ENCODE results near the gene KBTBD8. TPM values are rescaled to one million over a fixed set of nuclear protein-coding genes. Genes with fewer than 3 reads are reported as not detected.
A peak's percentile ranks its signal among the peaks of the same experiment; 100 is the strongest.

KBTBD8 gene, protein sequence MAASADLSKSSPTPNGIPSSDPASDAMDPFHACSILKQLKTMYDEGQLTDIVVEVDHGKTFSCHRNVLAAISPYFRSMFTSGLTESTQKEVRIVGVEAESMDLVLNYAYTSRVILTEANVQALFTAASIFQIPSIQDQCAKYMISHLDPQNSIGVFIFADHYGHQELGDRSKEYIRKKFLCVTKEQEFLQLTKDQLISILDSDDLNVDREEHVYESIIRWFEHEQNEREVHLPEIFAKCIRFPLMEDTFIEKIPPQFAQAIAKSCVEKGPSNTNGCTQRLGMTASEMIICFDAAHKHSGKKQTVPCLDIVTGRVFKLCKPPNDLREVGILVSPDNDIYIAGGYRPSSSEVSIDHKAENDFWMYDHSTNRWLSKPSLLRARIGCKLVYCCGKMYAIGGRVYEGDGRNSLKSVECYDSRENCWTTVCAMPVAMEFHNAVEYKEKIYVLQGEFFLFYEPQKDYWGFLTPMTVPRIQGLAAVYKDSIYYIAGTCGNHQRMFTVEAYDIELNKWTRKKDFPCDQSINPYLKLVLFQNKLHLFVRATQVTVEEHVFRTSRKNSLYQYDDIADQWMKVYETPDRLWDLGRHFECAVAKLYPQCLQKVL
- 27.6 and 32.6 TPM in 2 replicates for total RNA-seq
- total RNA-seq (2013) = 60.7 TPM
- polyA plus RNA-seq = 31.6 and 48.8 TPM in 2 replicates
- 29.7 and 84.1 TPM in 2 replicates for polyA minus RNA-seq

DNA sequence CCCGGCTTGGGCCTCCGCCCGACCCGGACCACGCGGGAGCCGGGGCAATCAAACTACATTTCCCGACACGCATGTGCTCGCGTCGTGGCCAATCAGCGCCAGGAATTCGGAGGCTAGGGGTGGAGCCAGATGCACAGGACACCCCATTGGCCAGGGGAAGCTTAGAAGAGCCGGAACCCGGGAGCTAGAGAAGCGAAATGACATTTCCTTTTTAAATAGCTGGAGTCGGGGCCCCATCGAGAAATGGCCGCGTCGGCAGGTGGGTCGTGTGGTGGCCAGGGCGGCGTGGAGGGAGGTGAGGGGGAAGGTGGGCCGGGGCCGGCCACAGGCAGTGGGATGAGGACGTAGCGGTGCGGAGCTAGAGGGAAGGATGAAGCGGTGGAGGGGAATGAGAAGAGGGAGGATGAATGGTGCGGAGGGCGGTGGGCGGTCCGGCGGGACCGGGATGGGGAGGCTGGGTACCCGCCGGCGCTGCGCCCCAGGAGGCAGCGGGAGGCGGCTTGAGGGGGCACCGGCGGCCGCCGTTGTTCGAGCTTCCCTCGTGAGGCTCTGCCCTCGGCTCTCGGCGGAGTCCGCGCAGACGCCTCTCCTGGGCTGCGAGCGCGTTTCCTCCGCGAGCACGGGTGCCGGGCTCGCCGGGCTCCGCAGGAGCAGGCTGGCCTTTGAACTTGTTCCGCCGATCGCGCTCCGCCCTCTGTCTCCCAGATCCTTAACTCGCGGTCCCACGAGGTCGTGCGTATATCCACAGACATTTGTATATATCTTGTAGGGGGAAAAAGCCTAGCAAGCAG, at the start of gene KBTBD8:
KBTBD8 (plus strand) TSS at position 195 of the 791 bp plus-strand sequence; CDS start at position 244, 49 bp downstream.
- Mint-ChIP-seq H3K9me3 (ENCODE audit: insufficient read depth) (no peaks in the 10 kb centered on the region), H3K27ac (peak within 1 kb of the TSS; percentile 98), H3K27me3 (peaks cover 4% of the 10 kb centered on the region), H3K4me3 (peak within 1 kb of the TSS; percentile 96), H3K4me1 (peaks cover 44% of the 10 kb centered on the region)
- Histone ChIP-seq H3K9ac (ENCODE audit: low read length) (peak within 1 kb of the TSS; percentile 76), H3K27ac (ENCODE audit: low read length in 2 of 2) (peak within 1 kb of the TSS; percentile 79 to 91), H3K27me3 (replicated peaks in 1 of 4; ENCODE audit: control extremely low read depth in 1 of 4, control insufficient read depth in 3 of 4, insufficient read depth in 4 of 4, low read length in 3 of 4) (no peaks in the 10 kb centered on the region), H4K20me1 (ENCODE audit: control insufficient read depth, insufficient read depth, low read length, poor library complexity, severe bottlenecking) (no peaks in the 10 kb centered on the region), H3K9me3 (ENCODE audit: control extremely low read depth in 1 of 3, control insufficient read depth in 2 of 3, insufficient read depth in 1 of 3, low read length in 2 of 3) (no peaks in the 10 kb centered on the region), H3K4me1 (ENCODE audit: control insufficient read depth in 2 of 2, insufficient read depth in 2 of 2, low read length in 2 of 2) (peaks cover 36 to 41% of the 10 kb centered on the region in 2 donors), H3K79me2 (ENCODE audit: control insufficient read depth, insufficient read depth, low read length) (peaks cover 41% of the 10 kb centered on the region), H3K4me2 (replicated peaks; ENCODE audit: low read depth, low read length, poor library complexity, severe bottlenecking) (peak within 1 kb of the TSS; percentile 73), H3K36me3 (replicated peaks in 1 of 2; ENCODE audit: control extremely low read depth in 1 of 2, control insufficient read depth in 1 of 2, extremely low read depth in 1 of 2, insufficient read depth in 2 of 2, low read length in 1 of 2) (peaks cover 0 to 9% of the 10 kb centered on the region in 2 experiments), H2AFZ (ENCODE audit: insufficient read depth, low read depth, low read length, poor library complexity, severe bottlenecking) (peak within 1 kb of the TSS; percentile 85), H3K4me3 (ENCODE audit: control extremely low read depth in 1 of 5, extremely low read depth in 1 of 5, insufficient read depth in 1 of 5, low read depth in 2 of 5, low read length in 4 of 5) (peak within 1 kb of the TSS; percentile 68 to 90 (median 82))
- DNase-seq (peak; percentile 99), ATAC-seq (ENCODE audit: low read depth) (peak; percentile 86)
- POLR2A ChIA-PET = interaction anchor here (0.5 to 1.8 kb wide), 5 partner anchors 8 to 1989 kb away, joined by 3 to 12 read pairs (median 4); no protein-coding TSS in a partner anchor
- under 1% methylated on average over 65 of the region's 75 CpGs for WGBS (ENCODE audit: insufficient coverage)
- intact Hi-C loops (cut with micrococcal nuclease) = loop anchor here (1.0 to 2.0 kb wide), 5 partner anchors 8 to 778 kb away; partner anchors contain the start of genes LRIG1 and SLC25A26
- TF ChIP-seq EZH2 (IDR thresholded peaks at IDR 0.05; ENCODE audit: borderline replicate concordance, insufficient read depth, low read depth, low read length, poor library complexity, severe bottlenecking) = no peak
- TF ChIP-seq, protein P1, sequence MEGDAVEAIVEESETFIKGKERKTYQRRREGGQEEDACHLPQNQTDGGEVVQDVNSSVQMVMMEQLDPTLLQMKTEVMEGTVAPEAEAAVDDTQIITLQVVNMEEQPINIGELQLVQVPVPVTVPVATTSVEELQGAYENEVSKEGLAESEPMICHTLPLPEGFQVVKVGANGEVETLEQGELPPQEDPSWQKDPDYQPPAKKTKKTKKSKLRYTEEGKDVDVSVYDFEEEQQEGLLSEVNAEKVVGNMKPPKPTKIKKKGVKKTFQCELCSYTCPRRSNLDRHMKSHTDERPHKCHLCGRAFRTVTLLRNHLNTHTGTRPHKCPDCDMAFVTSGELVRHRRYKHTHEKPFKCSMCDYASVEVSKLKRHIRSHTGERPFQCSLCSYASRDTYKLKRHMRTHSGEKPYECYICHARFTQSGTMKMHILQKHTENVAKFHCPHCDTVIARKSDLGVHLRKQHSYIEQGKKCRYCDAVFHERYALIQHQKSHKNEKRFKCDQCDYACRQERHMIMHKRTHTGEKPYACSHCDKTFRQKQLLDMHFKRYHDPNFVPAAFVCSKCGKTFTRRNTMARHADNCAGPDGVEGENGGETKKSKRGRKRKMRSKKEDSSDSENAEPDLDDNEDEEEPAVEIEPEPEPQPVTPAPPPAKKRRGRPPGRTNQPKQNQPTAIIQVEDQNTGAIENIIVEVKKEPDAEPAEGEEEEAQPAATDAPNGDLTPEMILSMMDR (IDR thresholded peaks at IDR 0.05) = no peak
- CTCF ChIA-PET = interaction anchor here (0.5 to 4.3 kb wide), 12 partner anchors 9 to 360 kb away, joined by 3 to 38 read pairs (median 4); no protein-coding TSS in a partner anchor
